HT-29 (cell line): ENCODE results near the gene SLC39A6. TPM values are rescaled to one million over a fixed set of nuclear protein-coding genes. Genes with fewer than 3 reads are reported as not detected.
"Not testable (repeated sequence)": the region's sequence is repeated elsewhere in the genome, so short reads cannot be mapped to it uniquely, and the experiment has no call there.

ENCODE experiments used
- DNase-seq: peaks from one replicate; pipeline ENCODE4 v3.0.0-alpha.2; 2015; ENCODE audit warnings: low spot score
- total RNA-seq: library from RNA; depleted of rRNA; stranded (reverse); fragments of >200 nt; shearing (Covaris generic); gene quantifications from 2 replicates; pipeline ENCODE4 v1.2.3, GENCODE V29; 2014; rRNA removed

Gene SLC39A6, protein sequence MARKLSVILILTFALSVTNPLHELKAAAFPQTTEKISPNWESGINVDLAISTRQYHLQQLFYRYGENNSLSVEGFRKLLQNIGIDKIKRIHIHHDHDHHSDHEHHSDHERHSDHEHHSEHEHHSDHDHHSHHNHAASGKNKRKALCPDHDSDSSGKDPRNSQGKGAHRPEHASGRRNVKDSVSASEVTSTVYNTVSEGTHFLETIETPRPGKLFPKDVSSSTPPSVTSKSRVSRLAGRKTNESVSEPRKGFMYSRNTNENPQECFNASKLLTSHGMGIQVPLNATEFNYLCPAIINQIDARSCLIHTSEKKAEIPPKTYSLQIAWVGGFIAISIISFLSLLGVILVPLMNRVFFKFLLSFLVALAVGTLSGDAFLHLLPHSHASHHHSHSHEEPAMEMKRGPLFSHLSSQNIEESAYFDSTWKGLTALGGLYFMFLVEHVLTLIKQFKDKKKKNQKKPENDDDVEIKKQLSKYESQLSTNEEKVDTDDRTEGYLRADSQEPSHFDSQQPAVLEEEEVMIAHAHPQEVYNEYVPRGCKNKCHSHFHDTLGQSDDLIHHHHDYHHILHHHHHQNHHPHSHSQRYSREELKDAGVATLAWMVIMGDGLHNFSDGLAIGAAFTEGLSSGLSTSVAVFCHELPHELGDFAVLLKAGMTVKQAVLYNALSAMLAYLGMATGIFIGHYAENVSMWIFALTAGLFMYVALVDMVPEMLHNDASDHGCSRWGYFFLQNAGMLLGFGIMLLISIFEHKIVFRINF
- 24.8 and 26.0 TPM in 2 replicates for total RNA-seq

DNA sequence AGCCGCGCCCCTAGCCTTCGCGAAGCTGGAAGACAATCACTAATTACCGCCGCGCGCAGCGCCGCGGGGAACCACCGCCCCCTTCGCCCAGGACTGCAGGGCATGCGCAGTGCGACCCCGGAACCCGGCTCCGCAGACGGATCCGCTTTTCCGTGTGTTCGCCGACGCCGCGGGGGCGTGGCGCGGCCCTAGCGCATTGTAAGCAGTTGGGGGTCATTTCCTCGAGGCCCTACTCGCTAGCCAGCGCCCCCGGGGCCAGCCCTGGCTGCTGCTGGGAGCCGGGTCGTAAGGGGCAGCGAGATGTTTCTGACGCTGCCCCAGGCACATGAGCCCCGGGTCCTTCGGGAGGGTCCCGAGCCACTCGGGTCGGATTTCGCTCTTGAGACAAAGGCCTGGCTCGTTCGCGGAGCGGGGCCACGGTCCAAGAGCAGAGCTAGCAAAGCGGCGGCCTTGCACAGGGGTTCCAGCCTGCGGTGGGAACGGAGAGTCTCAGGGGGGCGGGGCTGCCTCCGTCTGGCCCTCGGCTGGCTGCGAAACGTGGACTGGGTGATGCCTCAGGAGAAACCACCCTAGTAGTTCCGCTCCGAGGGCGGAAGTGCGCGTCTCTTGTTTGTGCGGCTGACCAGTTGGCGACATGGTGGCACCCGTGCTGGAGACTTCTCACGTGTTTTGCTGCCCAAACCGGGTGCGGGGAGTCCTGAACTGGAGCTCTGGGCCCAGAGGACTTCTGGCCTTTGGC is at the start of gene SLC39A6, which contains the start of gene ELP2:
TSS of gene SLC39A6 (minus strand) at position 41 of the 739 bp plus-strand sequence. CDS start 2,333 bp downstream, outside the sequence.
TSS of gene ELP2 (plus strand) at position 600 of the 739 bp plus-strand sequence. CDS start at position 635, 35 bp downstream.
- DNase-seq = peak; percentile 87

DNA sequence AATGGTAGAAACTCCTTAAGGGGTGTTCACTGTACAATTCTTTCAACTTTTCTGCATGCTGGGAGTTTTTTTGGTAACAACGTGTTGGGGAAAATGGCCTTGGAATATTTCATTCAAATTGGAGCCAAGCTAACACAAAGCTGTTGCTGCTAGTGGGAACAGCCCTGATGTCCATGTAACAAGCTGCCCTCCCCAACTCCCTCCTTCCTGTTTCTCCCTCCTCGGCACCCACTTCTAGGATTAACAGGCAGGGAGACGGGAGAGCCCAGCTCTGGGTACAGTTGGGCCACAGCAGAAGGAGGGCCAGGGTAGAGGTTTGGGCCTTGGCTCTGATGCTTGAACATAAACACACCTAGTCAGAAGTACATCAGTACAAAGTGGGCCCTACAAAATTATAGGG is 48.8 kb upstream of the SLC39A6 start:
- DNase-seq = no peak

DNA sequence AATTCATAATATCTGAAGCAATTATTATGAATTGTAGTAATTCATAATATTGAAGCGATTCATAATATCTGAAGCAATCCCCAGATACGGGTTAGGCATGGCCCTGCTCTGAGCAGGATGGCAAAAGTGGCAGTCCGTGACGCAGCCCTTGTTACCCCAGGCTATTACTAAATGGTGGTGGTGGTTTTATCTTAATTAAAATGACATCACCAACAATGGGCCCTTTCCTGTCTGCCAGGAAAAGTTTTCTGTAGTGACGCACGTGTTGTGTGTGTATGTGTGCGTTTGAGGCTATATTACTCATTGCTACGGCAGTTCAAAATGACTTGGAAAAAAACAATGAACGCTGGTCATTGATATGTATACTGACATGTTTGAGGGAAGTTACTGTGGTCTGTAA is 47.6 kb upstream of the SLC39A6 start:
- no peak for DNase-seq

DNA sequence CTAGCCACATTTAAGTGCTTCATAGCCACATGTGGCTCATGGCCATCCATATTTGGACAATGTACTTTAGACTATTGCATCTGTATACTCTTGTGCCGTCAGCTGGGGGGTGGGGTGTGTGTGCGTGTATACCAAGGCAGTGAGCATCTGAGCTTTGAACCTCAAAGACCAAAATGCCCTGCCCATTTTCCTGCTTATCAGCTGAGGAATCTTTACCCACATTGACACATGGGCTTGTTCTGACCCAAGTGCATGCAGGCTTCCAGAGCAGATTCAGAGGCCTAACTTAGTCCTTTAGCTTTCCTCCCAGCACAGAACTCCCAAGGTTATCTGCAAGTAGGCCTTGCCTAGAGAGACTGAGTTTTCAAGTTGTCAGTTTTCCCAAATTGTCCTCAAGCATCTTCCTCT is 47.0 kb upstream of the SLC39A6 start:
- no peak for DNase-seq

DNA sequence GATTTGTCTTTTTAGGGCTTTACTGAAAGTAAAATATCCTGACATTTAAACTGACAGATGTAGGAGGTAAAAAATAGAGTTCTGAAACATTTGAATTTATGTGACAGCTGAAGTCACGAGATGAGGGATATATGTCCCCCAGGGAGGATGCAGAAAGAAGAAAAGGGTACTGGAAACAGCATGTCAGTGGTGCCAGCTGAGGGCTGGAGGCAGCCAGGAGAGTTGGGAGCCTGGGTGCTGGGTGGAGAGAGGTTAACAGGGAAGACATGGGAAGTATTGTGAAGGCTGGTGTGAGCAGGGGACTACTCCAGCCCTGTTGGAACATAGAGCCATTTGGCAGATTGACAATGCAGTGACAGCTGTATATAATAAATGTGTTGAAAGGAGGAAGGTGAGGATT is 46.3 kb upstream of the SLC39A6 start:
- no peak for DNase-seq

DNA sequence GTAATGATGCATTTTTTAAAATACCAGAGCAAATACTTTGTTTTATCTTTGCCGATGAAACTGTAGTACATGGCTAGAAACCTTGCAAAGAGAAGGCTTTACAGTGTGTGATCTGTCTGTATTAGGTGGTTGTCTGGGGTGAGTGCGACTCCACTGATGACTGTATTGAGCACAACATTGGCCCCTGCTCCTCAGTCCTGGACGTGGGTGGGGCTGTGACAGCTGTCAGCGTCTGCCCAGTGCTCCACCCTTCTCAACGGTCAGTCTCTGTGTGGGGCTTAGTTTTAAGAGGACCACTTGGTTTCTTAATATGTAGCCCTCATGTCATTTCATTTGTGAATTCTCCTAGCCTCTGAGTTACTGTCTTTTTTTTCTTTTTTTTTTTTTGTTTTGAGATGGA is 40.8 kb upstream of the SLC39A6 start:
- no peak for DNase-seq

DNA sequence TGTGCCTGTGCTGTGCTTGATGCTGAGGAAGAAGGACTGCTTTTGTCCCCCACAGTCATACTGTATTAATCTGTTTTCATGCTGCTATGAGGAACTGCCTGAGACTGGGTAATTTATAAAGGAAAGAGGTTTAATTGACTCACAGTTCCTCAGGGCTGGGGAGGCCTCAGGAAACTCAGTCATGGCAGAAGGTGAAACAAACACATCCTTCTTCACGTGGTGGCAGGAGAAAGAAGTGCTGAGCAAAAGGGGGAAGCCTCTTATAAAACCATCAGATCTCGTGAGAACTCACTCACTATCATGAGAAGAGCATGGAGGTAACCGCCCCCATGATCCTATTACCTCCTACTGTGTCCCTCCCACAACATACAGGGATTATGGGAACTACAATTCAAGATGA is 39.2 kb upstream of the SLC39A6 start:
- DNase-seq = not testable (repeated sequence)

DNA sequence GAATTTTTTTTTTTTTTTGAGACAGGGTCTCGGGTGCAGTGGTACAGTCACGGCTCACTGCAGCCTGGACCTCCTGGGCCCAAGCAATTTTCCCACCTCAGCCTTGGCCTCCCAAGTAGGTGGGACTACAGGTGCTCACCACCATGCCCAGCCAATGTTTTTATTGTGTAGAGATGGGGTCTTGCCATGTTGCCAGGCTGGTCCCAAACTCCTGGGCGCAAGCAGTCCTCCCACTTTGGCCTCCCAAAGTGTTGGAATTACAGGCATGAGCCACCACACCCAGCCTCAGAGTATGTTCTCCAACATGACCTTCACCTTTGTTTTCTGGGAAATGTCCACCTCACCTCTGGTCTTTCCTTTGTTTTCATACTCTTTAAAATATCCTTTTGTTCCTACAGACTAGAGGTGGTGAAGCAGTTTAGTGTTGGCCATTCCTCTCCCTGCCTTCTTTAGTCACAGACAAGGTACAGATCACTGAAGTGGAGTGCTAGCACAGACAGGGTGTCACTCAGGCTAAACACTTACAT is 38.6 kb upstream of the SLC39A6 start:
- DNase-seq = no peak

DNA sequence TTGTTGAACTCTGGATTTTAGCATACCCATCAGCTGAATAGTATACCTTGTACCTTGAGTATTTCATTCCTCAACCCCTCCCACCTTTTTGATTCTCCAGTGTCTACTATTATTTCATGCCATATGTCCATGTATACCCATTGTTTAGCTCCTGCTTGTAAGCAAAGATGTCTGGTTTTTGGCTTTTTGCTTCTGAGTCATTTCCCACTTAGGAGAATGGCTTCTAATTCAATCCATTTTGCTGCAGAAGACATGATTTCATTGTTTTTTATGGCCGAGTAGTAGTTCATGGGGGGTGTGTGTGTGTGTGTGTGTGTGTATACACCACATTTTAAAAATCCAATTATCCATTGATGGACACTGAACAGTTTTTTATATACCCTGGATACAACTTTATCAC is 33.8 kb upstream of the SLC39A6 start:
- no peak for DNase-seq

DNA sequence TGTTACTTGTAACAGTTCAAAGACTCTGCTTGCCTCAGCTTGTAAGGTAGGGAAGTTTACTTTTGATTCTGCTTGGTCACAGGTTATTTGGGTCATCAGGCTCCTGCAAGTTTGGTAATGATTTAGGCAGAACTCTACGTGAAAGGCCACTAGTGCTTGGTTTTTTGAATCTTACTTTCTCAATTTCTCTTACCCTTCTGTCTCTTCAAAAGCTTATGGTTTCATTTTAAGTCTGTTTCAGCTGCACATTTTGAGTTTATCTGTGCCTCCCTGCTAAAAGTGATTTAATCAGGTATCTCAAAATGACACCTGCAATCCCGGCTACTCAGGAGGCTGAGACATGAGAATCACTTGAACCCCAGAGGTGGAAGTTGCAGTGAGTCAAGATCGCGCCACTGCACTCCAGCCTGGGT is 31.8 kb upstream of the SLC39A6 start:
- DNase-seq = no peak

DNA sequence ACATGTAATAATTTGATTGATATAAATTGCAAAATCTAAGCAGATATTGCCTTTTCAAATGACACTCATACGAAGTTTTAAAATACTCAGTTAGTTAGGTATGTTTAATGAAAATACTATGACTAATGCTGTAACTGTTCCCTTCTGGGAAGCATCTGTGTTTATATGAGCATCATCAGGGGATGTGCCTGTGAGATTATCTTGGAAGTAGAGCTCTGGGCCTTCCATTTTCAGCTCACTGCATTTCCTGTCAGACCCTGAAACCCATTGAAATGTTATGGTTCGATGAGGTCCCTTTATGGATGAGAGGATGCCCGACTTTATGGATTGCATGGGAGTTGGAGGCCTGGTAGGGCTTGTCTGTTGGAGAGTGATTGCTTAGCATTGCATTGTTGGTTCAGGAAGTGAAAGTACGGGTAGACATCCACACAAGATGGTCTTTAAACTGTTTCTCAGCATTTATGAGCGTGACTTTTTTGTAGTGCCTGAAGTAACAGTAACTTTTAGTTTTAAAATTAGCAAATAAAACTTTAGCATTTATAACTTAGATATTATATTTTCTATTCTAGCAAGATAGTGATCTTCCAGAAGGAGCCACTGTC is 29.2 kb upstream of the SLC39A6 start:
- no peak for DNase-seq

DNA sequence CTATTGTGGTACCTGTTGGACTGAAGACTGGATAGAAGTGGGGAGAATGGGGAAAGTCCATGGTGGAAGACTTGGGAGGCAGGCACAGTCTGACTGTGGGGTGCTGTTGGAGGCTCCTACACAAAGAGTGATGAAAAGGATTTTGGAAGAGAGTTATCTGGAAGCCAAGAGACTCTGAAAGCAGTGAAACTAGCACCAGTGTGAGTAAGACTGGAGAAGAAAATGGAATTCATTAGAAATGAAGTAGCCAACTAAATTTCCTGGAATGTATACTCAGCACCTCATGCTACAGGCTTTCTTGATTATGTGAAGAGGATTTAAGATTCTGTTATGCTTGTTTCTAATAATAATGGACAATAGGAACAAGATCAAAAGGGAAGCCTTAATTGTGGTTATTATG is 28.3 kb upstream of the SLC39A6 start:
- DNase-seq = no peak

DNA sequence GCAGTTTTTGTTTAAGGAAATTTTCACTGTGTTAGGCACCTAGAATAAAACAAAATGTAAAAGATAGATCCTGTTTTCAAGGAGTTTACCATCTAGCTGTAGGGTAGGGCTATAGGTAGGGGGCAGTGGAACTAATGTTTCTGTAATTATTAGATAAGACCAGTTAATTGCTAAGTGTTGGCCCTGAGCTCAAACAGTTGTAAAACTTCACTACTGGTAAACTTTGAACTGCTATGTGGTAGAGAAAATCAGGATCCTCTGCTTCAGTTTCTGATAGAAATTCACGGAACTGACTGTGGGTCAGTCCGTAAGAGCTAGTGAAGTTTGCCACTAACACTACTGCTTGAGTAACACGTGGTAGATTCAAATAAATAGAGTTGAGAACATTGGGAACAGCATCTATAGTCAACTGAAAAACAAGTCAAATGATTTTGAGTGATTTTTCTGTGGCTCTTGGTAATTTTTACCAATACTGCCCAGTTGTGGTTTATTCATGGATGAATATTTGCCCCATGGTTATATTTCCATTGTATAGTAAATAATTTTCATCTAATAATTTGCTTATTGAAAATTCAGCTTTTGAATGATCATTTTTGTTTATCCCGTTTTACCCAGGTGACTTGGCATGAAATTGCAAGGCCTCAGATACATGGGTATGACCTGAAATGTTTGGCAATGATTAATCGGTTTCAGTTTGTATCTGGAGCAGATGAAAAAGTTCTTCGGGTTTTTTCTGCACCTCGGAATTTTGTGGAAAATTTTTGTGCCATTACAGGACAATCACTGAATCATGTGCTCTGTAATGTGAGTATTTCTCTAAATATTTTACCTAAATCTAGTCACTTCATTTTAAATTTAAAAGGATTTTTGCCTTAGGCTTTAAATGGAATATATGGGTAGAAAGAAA is 27.0 kb upstream of the SLC39A6 start:
- DNase-seq = no peak

DNA sequence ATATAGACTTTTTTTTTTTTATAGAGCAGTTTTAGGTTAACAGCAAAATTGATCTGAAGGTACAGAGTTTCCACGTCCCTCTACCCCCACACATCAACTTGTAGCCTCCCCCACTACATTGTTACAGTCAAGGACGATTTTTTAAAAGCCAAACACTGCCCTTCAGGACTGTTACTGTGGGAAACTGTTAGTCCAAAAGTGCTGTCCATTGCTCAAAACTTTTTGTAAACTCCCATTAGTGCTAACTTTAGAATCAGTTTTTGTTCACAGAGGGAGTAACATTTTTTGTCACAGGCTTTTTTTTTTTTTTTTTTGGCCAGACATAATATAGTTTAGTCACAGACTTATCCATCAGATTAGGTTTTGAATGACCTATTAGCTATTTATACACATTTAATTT is 24.6 kb upstream of the SLC39A6 start:
- no peak for DNase-seq

DNA sequence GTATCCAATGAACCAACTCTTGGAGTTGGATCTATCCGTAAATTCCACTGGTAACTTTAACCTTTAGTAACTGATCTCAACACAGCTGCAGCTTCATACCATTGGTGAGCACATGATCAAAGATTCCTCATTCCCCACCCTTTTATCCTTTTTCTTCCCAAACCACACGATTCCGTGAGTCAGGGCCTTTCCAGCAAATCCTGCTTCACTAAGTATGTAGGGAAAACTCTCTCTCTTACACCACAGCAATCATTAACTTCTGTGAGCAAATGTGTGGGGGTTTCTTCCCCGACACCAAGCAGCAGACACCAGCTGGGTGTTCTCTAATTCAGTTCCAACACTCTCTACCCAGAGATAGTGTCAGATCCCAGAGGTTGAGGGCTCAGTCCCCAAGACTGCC is 24.1 kb upstream of the SLC39A6 start:
- no peak for DNase-seq

DNA sequence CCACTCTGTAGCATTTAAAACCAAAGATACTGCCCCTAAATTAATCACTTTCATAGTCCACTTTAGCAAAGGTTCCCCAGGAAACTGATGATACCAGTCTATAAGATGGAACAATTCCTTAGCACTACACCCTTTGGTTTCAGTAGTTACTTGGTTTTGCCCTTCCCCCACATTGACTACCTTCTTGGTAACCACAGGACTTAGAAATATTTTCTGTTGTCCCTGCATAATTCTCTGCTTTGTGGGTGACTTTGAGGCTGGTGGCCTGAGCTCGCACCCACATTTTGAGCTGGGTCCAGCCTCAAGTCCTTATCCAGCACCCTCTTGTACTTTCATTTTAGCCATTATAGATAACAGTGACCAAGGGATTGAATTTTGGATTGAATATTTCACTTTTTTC is 23.6 kb upstream of the SLC39A6 start:
- DNase-seq = no peak

DNA sequence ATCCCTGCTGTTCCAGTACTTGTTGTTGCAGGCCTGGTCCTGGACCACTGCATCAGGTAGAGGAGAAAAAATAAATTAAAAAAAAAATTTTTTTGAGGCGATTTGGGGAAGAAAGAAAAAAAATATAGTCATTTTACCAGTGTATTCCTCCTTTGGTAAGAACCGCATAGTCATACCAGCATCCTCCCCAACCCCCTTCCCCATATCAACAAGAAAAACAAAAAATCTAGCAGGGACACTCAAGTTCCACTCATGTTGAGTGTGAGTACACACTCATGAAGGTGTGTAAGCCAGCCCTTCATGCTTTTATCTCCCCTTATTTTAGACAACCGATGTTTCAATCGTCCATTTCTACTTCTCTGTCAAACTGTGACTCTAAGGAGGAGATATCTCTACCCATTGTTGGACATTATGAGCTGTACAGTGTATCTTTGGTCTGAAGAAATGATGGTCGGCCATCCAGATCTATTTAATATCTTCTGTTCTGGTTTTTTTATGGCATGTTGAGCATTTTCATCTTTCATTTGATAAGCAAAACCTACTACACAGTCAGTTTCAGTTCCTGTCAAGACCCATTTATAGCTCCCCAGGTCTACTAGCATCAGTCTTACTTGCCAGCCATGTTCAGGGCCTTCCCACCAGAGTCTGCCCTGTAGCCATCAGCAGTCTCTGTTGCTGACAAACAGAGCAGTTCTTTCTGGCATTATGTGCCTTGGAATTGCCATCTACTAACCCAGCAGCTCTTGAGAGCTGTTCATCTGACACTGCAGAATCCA is 20.6 kb upstream of the SLC39A6 start:
- no peak for DNase-seq

DNA sequence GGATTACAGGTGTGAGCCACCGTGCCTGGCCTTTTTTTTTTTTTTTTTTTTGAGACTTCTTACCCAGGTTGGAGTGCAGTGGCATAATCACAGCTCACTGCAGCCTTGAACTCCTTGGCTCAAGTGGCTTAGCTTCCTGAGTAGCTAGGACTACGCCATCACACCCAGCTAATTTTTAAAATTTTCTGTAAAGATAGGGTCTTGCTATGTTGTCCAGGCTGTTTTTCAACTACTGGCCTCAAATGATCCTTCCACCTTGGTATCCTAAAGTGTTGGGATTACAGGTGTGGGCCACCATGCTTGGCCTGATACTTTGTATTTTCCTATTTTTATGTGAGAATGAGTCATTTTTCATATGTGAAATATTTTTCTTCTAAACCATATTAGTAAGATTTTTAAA is 14.3 kb upstream of the SLC39A6 start:
- no peak for DNase-seq

DNA sequence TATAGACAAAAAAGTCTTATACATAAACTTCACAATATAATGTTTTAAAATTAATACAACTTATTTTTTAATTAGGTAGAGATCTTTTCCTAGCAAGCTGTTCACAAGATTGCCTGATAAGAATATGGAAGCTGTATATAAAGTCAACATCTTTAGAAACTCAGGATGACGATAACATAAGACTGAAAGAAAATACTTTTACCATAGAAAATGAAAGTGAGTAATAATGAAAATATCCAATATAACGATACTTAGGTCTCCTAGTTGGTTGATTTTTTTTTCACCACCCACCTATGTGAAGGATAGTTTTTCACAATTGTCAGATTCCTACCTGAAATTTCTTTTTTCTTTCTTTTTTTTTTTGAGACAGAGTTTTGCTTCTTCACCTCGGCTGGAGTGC is 13.6 kb upstream of the SLC39A6 start:
- no peak for DNase-seq

DNA sequence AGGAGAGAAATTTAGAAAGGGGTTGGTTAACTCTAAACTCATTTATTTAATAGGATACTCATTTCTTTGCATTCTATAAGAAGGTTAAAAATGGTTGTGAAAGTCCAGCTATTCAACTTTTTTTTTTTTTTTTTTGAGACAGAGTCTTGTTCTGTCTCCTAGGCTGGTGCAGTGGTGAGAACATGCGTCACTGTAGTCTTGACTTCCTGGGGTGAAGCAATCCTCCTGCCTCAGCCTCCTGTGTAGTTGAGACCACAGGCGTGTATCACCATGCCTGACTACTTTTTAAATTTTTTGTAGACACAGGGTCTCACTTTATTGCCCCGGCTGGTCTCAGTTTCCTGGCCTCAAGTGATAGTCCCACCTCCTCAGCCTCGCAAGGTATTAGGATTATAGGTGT is 12.4 kb upstream of the SLC39A6 start:
- DNase-seq = no peak
